Amniotic epithelial cell (primary cell): ENCODE data around the gene LRRC56.
A peak's percentile ranks its signal among the peaks of the same experiment; 100 is the strongest.

ENCODE experiments used
- DNase-seq: peaks from one replicate; pipeline ENCODE4 v3.0.0-alpha.2; 2010; ENCODE audit warnings: low read depth

LRRC56 gene

GRCh38 chr11:521177-521688 lies 16.1 kb upstream of the LRRC56 start:
- no peak for DNase-seq

DNA sequence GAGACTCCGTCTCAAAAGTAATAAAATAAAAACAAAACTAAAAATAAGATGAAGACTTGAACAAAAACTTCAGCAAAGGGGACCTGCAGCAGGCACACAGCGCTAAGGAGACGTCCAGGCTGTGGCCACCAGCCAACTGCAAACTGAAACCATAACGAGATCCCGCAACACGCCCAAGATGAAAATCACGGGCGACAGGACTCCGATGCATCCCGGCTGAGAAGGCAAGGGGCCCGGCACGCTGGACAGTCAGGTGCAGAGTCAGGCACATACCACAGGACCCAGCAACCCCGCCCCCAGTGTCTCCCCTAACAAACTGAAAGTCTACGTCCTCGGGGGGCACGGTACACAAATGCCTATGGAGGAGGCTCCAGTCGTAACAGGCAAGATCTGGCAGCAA lies 11.1 kb upstream of the LRRC56 start:
- DNase-seq: no peak

- no peak for DNase-seq
These were observed 9.0 kb upstream of the LRRC56 start for GRCh38 chr11:528166-528814.

GRCh38 chr11:528815-529727 lies 8.3 kb upstream of the LRRC56 start:
- no peak for DNase-seq

DNA sequence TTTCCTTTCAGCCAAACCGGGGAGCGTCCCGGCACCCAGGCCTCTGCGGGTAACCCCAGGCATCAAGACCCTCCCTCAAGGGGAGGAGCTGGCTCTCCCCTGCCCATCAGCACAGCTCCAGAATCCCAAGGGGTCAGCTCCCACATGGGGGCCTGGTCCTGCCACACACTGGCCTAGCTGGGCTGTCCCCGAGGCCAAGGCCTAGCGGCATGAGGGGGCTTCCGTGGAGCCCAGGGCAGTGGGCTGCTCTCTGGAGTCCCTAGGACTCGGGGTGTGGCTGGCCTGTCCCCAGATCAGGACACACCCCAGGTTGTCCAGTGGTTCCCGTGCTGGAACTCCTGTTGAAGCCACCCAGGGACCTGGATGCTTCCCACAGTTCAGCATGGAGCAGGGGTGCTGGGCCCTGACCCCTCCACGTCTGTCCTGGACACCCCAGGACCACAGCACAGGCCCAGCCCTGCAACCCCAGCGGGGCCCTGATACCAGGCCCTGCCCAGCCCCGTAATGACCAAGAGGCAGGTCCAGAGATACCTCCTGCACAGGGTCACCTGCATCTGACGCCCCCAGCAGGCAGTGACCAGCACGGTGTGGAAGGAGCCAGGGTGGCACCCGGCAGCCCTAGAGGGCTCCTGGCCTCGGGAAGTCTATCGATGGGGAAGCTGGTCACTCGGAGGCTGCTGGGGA lies 7.5 kb upstream of the LRRC56 start:
- DNase-seq: no peak

DNA sequence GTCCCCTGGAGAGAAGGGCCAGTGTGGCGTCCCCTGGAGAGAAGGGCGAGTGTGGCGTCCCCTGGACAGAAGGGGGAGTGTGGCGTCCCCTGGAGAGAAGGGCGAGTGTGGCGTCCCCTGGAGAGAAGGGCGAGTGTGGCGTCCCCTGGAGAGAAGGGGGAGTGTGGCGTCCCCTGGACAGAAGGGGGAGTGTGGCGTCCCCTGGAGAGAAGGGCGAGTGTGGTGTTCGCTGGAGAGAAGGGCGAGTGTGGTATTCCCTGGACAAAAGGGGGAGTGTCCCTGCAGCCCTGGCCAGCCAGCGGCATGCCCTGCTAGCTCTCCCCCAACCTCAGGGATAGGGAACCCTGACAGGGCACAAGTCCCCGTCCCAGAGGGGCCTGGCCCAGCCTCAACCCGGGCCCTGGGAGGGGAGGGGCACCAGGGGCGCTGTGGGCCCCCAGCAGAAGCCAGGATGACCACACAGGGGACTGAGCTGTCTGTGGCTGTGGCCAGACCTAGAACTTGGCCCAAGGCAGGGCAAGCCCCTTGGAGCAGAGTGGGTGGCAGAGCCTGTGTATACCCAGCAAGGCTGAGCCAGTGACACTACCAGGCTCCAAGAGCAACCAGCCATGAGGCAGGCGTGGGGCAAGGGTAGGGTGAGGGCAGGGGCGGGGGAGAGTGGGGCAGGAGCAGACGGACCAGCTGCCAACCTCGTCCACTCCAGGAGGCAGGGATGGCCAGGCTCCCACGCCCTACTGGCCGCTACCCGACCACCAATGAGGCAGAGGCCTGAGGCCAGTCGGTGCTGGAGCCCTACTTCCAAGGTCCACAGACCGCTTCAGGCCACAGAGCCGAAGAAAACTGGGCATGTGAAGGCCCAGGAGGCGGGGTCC lies 6.1 kb upstream of the LRRC56 start:
- DNase-seq: no peak

DNA sequence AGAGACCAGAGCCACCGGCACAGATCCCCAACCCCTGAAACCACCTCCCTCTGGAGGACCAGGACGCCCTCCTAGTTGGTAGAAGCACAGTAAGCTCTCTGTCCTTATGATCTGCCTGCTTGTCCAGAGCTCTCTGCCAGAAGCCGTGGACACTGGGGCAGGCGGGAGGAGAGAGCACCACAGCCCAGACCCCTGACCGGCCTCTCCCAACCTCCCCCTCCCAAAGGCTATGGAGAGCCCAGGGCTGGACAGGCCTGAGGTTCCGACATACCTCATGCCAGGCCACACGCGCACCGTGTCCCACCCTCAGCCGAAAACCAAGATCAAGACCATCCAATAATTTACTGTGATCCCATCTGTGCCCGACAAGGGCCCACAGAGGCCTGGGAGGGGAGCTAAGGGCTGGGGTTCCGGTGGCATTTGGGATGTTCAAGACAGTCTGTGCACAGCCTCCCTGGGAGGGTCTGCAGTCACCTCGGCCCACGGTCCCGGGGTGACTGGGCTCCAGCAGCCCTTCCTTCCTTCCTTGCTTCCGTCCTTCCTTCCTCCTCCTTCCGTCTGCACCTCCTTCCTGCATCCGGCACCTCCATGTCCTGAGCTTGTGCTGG lies 5.3 kb upstream of the LRRC56 start:
- no peak for DNase-seq

DNA sequence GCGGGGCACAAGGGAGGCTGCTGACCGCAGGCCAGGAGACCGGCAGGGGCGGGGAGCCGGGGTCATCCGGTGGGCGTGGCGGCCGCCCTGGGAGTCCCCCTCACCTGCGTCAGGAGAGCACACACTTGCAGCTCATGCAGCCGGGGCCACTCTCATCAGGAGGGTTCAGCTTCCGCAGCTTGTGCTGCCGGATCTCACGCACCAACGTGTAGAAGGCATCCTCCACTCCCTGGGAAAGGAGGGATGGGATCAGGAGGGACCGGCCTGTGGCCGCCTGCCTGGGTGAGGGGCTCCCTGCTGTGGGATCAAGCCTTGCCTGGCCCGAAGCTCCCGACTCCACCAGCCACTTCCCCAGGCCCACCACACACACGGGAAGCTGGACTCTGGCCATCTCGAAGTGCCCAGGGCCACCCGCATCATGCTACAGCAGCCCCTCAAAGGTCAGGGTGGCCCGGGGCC lies 4.8 kb upstream of the LRRC56 start:
- DNase-seq: no peak

DNA sequence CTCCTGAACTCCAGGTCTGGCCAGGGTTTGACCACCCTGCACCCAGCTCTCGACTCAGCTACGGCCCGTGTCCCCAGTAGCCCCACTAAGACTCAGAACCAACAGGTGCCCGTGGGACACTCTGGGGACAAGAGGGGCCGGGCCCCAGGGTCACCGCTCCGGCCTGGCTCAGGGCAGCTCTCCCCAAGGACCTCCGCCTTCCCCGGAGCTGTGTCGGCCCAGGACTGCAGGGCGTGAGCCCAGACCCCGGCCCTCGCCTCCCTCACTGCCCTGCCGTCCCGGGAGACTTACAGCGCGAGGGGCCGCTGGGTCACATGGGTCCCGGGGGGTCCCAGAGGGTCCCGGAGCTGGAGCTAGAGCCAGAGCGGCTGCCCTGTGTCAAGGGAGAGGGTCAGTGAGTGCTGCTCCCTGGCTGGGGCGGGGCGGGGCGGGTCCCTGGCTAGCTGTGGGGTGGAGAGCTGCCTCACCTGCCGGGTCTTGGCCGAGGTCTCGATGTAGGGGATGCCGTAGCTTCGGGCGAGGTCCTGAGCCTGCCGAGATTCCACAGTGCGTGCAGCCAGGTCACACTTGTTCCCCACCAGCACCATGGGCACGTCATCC lies 4.2 kb upstream of the LRRC56 start:
- DNase-seq: no peak

GRCh38 chr11:533586-534395 lies 3.5 kb upstream of the LRRC56 start:
- DNase-seq: no peak

DNA sequence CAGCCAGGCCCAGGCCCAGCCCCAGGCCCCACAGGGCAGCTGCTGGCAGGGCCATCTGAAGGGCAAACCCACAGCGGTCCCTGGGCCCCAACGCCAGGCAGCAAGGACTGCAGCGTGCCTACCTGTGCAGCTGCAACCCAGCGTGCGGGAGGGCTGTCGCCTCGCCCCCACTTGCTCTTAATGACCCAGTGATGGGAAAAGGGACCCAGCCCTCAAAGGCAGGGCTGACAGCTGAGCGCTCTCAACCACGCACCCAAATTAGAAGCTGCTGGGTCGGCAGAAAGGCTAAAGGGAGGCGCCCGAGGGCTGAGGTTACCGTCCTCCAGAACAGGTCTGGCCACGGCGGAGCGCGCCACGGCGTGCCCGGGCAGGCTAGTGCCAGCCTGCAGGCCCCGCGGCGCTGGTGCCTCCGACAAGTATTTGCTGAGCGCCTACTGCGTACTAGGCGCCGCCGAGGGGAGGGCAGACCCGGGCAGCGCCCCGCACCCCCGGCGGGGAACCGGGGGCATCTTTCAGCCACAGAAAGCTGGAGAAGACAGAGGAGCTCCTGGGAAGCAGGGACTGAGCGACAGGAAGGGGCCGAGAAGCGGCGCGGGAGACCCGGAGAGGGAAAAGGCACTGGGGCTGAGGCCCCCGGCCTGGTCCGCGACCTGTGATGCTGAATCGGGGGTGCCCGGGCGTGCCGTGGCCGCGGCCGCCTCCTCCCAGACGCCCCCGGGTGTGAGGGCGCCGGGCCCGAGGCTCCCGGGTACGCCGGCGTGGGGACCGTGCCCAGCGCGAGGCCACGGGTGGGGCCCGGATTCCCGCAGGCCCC lies 2.7 kb upstream of the LRRC56 start:
- DNase-seq: peak; percentile 11

DNA sequence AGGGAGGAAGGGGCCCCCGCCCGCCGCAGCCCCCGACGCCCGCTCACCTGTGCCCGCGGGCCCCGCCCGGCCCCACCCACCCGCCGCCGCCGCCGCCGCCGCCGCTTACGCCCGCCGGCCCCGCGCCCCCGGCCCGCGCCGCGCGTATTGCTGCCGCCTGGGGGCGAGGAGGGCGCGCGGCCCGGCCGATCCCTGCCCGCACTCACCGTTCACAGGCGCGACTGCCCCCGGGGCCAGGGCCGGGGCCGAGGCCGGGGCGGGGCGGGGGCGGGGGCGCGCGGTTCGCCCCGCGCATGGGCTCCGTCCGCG lies 2.2 kb upstream of the LRRC56 start:
- DNase-seq: no peak

GRCh38 chr11:535519-536454 lies 1.5 kb upstream of the LRRC56 start, which contains the start of gene HRAS:
HRAS (minus strand) TSS chr11:535576.
- peak; percentile 85 for DNase-seq

- DNase-seq: no peak
These were observed 499 bp downstream of the LRRC56 start for GRCh38 chr11:537622-538430.

- DNase-seq: no peak
These were observed 1.2 kb downstream of the LRRC56 start for GRCh38 chr11:538431-539051.

DNA sequence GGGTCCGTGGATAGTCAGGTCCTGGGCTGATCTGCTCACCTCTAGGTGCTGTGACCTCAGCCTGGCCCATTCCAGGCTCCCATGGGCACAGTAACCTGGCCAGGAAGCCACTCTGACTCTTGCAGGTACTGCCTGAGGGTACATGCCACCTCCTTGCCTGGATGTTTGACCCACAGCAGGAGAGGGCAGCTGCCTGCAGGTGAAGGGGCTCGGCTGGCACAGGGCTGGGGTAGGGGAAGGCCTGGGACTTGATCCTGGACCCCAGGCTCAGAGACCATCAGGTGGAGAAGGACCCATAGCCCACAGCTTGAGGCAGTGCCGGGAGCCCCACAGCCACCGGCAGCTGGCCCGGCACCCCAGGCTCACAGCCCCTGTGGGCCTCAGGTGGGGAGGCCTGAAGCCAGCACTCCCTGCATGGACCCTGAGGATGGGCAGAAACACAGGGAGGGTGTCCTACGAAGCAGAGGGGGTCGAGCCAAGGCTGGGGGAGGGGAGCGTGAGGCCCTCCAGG lies 2.7 kb downstream of the LRRC56 start:
- no peak for DNase-seq
